Measurements from ENCODE around the gene KCNQ1. TPM values are rescaled to one million over a fixed set of nuclear protein-coding genes. Genes with fewer than 3 reads are reported as not detected.
A peak's percentile ranks its signal among the peaks of the same experiment; 100 is the strongest.

The KCNQ1 gene
- total RNA-seq, 1 donor from 2014 or later: 0.16 TPM

DNA sequence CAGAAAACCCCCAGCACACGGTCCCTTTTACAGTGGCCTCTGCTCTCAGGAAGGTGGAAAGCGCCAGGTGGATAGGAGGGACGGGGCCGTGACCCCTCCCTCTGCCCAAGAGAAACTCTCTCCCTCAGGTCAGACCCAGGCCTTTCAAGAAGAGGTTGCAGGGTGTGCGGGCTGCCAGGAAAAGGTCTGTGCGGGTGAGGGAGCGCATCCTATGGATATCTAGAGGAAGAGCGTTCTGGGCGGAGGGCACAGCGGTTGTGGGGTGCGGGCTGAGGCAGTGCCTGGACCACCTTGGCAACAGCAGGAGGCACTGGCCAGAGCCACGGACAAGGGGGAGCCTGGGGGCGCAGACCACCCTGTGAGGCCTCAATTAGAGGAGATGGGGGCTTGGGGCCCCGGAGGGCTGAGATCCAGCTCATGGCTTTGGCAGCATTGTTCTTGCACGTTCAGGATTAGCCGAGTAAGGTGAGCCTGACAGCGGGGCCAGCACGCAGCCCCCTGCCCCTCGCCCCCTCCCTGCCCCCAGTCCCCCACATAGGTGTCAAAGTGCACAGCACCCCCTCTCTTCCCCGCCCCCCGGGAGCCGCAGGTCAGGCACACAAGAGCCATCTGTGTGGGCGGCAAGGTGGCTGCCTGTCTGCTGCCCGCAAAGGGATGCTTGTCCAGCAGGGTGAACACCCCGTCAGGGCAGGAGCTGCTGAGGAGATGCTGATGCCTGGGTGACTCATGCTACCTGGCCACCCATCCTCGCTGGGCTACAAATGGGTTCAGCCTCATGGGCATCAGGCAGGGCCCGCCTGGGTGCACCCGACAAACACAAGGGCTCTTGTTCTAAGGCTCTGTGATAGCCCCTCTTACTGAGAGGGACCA lies 347.8 kb downstream of the KCNQ1 start:
- Mint-ChIP-seq H3K27me3 (ENCODE audit: unreplicated experiment) (peaks cover 24% of the 10 kb centered on the region), H3K9me3 (ENCODE audit: unreplicated experiment) (no peaks in the 10 kb centered on the region), H3K4me1 (ENCODE audit: unreplicated experiment) (no peaks in the 10 kb centered on the region), H3K4me3 (ENCODE audit: unreplicated experiment) (no peak overlapping the region), H3K27ac (ENCODE audit: unreplicated experiment) (no peak overlapping the region), H3K36me3 (ENCODE audit: unreplicated experiment) (no peaks in the 10 kb centered on the region)
- DNase-seq (ENCODE audit: extremely low spot score, unreplicated experiment): peak; percentile 76
- TF ChIP-seq, protein P1, sequence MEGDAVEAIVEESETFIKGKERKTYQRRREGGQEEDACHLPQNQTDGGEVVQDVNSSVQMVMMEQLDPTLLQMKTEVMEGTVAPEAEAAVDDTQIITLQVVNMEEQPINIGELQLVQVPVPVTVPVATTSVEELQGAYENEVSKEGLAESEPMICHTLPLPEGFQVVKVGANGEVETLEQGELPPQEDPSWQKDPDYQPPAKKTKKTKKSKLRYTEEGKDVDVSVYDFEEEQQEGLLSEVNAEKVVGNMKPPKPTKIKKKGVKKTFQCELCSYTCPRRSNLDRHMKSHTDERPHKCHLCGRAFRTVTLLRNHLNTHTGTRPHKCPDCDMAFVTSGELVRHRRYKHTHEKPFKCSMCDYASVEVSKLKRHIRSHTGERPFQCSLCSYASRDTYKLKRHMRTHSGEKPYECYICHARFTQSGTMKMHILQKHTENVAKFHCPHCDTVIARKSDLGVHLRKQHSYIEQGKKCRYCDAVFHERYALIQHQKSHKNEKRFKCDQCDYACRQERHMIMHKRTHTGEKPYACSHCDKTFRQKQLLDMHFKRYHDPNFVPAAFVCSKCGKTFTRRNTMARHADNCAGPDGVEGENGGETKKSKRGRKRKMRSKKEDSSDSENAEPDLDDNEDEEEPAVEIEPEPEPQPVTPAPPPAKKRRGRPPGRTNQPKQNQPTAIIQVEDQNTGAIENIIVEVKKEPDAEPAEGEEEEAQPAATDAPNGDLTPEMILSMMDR (IDR thresholded peaks at IDR 0.05): no peak

DNA sequence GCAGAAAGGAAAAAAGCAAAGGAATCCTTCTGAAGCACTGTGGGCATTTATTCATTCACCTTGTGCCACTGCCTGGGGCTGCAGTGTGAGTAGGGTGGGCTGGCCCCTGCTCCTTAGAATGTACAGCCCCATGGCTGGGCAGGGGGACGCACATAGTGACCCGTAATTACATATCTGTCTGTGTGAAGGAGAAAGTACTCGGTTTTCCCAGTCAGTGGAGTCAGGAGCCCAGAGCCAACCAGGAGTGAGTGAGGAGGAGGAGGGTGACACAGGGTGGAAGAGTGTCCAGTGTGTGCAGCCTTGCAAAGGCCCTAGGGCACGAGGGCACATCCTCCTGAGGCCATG lies 348.9 kb downstream of the KCNQ1 start:
- Mint-ChIP-seq H3K27ac (ENCODE audit: unreplicated experiment) (no peak overlapping the region), H3K27me3 (ENCODE audit: unreplicated experiment) (peaks cover 16% of the 10 kb centered on the region), H3K4me3 (ENCODE audit: unreplicated experiment) (no peak overlapping the region), H3K9me3 (ENCODE audit: unreplicated experiment) (no peaks in the 10 kb centered on the region), H3K4me1 (ENCODE audit: unreplicated experiment) (no peaks in the 10 kb centered on the region), H3K36me3 (ENCODE audit: unreplicated experiment) (no peaks in the 10 kb centered on the region)
- TF ChIP-seq, protein P1 (IDR thresholded peaks at IDR 0.05): no peak
- no peak for DNase-seq (ENCODE audit: extremely low spot score, unreplicated experiment)

DNA sequence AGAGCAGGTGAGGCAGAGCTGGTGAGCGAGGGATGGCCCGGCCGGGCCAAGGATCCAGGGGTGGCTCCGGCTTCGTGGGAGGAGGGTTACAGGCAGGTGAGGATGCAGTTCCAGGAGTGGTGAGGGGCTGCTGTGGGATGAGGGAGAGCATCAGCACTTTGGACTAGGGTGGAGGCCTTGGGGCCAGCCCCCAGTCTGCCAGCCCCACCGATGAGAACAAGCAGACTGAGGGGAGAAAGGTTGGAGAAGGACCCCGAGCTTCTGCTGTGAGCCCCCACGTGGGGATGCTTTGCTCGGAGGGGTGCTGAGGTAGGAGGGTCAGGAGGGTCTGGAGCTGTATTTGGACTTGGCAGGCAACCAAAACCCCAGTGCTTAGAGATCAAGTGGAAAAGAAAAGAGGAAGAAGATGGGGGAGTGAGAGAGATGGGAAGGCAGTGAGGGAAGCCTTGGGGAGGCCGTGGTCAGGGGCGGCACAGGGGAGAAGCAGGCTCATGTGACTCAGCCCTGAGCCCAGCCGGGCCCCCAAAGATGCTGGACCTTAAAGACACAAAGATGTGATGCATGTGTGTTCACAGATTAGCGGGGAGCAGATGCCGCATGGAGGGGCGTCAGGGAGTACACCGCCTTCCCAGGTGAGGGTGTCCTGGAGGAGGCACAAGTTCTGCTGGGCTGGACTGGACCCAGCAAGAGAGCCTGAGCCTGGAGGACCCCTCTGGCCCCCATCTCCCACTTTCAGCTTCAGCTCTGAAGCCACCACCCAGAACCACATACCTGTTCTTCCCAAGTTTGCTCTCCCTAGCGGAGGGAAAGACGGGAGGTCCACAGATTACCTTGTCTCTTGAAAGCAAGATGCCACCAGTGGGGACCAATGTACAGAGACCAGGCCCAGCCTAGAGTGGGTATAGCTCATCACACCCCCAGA lies 349.5 kb downstream of the KCNQ1 start:
- no peaks in the 10 kb centered on the region for H3K36me3 Mint-ChIP-seq (ENCODE audit: unreplicated experiment)
- H3K27ac Mint-ChIP-seq (ENCODE audit: unreplicated experiment): no peak overlapping the region
- no peak overlapping the region for H3K4me3 Mint-ChIP-seq (ENCODE audit: unreplicated experiment)
- TF ChIP-seq, protein P1 (IDR thresholded peaks at IDR 0.05): no peak
- DNase-seq (ENCODE audit: extremely low spot score, unreplicated experiment): peak; percentile 78
- H3K9me3 Mint-ChIP-seq (ENCODE audit: unreplicated experiment): peaks cover 6% of the 10 kb centered on the region
- no peaks in the 10 kb centered on the region for H3K4me1 Mint-ChIP-seq (ENCODE audit: unreplicated experiment)
- peaks cover 16% of the 10 kb centered on the region for H3K27me3 Mint-ChIP-seq (ENCODE audit: unreplicated experiment)

DNA sequence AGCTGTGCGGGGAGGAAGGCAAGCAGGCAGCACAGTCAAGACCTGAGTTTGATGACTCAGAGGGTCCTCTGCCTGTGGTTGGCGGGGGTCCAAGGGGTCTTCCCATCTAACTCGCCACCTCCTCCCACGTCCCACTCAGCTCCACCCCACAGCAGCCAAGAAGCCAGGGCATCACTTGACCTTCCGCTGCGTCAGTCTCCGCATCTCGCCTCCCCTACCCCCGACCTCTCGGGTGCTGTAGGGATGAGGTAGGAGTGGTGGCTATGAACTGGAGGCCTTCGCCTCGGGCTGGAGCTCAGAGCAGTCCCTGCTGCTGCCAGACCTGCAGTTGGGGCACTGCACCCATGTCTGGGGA lies 350.1 kb downstream of the KCNQ1 start:
- H3K9me3 Mint-ChIP-seq (ENCODE audit: unreplicated experiment): peaks cover 9% of the 10 kb centered on the region
- no peaks in the 10 kb centered on the region for H3K4me1 Mint-ChIP-seq (ENCODE audit: unreplicated experiment)
- peaks cover 17% of the 10 kb centered on the region for H3K27me3 Mint-ChIP-seq (ENCODE audit: unreplicated experiment)
- TF ChIP-seq, protein P1 (IDR thresholded peaks at IDR 0.05): no peak
- H3K27ac Mint-ChIP-seq (ENCODE audit: unreplicated experiment): no peak overlapping the region
- H3K4me3 Mint-ChIP-seq (ENCODE audit: unreplicated experiment): no peak overlapping the region
- H3K36me3 Mint-ChIP-seq (ENCODE audit: unreplicated experiment): no peaks in the 10 kb centered on the region
- peak; percentile 80 for DNase-seq (ENCODE audit: extremely low spot score, unreplicated experiment)

DNA sequence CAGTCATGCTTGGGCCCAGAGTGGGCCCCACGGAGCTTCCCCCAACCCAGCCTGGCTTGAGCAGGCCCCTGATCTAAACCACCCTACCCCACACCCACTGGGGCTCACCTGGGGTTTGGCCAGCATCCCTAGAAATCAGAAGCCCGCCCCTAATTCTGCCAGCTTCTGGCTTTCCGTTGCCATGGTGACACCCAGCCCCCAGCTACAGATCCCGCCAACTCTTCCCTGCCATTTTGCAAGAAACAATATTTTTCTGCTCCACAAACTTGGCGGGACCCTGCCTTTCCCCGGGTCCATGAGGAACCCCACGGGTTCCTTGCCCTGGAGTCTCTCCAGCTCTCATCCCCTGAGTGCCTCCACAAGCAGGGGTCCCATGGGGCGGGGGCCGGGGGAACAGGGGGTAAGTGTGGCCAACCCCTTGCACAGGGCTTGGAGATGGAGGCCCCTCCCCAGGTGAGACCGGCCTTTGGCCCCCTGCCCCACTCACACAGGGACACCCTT lies 350.7 kb downstream of the KCNQ1 start:
- peaks cover 9% of the 10 kb centered on the region for H3K9me3 Mint-ChIP-seq (ENCODE audit: unreplicated experiment)
- H3K4me1 Mint-ChIP-seq (ENCODE audit: unreplicated experiment): no peaks in the 10 kb centered on the region
- no peak overlapping the region for H3K27ac Mint-ChIP-seq (ENCODE audit: unreplicated experiment)
- no peak overlapping the region for H3K4me3 Mint-ChIP-seq (ENCODE audit: unreplicated experiment)
- H3K36me3 Mint-ChIP-seq (ENCODE audit: unreplicated experiment): no peaks in the 10 kb centered on the region
- peak; percentile 77 for DNase-seq (ENCODE audit: extremely low spot score, unreplicated experiment)
- H3K27me3 Mint-ChIP-seq (ENCODE audit: unreplicated experiment): peaks cover 17% of the 10 kb centered on the region
- TF ChIP-seq, protein P1 (IDR thresholded peaks at IDR 0.05): no peak

Data from osteocyte (in vitro differentiated cells).